Measurements from ENCODE around the gene DLG5.

DLG5 gene

GRCh38 chr10:77864151-77864851, 62.3 kb downstream of the DLG5 start:
- peaks cover 4% of the 10 kb centered on the region for H3K79me2 ChIP-seq (ENCODE audit: control insufficient read depth, insufficient read depth, low read length, poor library complexity)
- peak overlapping the region; percentile 63 for H2BK12ac ChIP-seq (ENCODE audit: low read length)
- no peak overlapping the region for H3K23ac ChIP-seq (ENCODE audit: low read length)
- no peak overlapping the region for H3K4me3 ChIP-seq (ENCODE audit: low read depth, low read length)
- no peak overlapping the region for H3K9ac ChIP-seq (ENCODE audit: low read length)
- H3K14ac ChIP-seq (ENCODE audit: low read length) = peak overlapping the region; percentile 63
- H3K36me3 ChIP-seq (ENCODE audit: control insufficient read depth in 1 of 2, insufficient read depth in 2 of 2, low read length in 2 of 2) = peaks cover 7 to 10% of the 10 kb centered on the region in 2 experiments
- no peak overlapping the region for H3K4me2 ChIP-seq (ENCODE audit: low read length)
- peak overlapping the region; percentile 23 for H2BK5ac ChIP-seq (ENCODE audit: low read depth, low read length, poor library complexity)
- H4K12ac ChIP-seq (ENCODE audit: low read depth, low read length) = no peak overlapping the region
- H3K27ac ChIP-seq (ENCODE audit: low read depth, low read length) = peak overlapping the region; percentile 51
- peak overlapping the region; percentile 38 for H2AK5ac ChIP-seq (ENCODE audit: low read length)
- peak overlapping the region; percentile 40 for H3K18ac ChIP-seq (ENCODE audit: low read length)
- H3K4me1 ChIP-seq (ENCODE audit: control insufficient read depth in 1 of 2, insufficient read depth in 2 of 2, low read length in 2 of 2) = peaks cover 44 to 66% of the 10 kb centered on the region in 2 experiments
- peaks cover 2% of the 10 kb centered on the region for H3K9me3 ChIP-seq (ENCODE audit: insufficient read depth, low read depth, low read length)
- peak overlapping the region; percentile 49 for H4K91ac ChIP-seq (ENCODE audit: low read depth, low read length)
- H3K4ac ChIP-seq (ENCODE audit: low read depth, low read length) = peak overlapping the region; percentile 7
- H2AFZ ChIP-seq (ENCODE audit: insufficient read depth, low read length, poor library complexity) = no peak overlapping the region
- peak overlapping the region; percentile 28 for H4K8ac ChIP-seq (ENCODE audit: low read depth, low read length)
- WGBS (ENCODE audit: extremely low coverage, insufficient coverage, insufficient read length) = no CpG with 5 or more reads among the region's 11 CpGs
- H2BK120ac ChIP-seq (ENCODE audit: insufficient read depth, low read length, poor library complexity) = peak overlapping the region; percentile 55
- peaks cover 44% of the 10 kb centered on the region for H3K79me1 ChIP-seq (ENCODE audit: low read length)
- H3K27me3 ChIP-seq (ENCODE audit: insufficient read depth, low read length) = no peaks in the 10 kb centered on the region
- DNase-seq = peak; percentile 80 to 92

- H3K27me3 ChIP-seq (ENCODE audit: insufficient read depth, low read length) = no peaks in the 10 kb centered on the region
- H2AK5ac ChIP-seq (ENCODE audit: low read length) = peak overlapping the region; percentile 38
- H2AFZ ChIP-seq (ENCODE audit: insufficient read depth, low read length, poor library complexity) = no peak overlapping the region
- peak overlapping the region; percentile 7 for H3K4ac ChIP-seq (ENCODE audit: low read depth, low read length)
- H3K14ac ChIP-seq (ENCODE audit: low read length) = peak overlapping the region; percentile 63
- peaks cover 3 to 6% of the 10 kb centered on the region in 2 experiments for H3K36me3 ChIP-seq (ENCODE audit: control insufficient read depth in 1 of 2, insufficient read depth in 2 of 2, low read length in 2 of 2)
- peaks cover 2% of the 10 kb centered on the region for H3K9me3 ChIP-seq (ENCODE audit: insufficient read depth, low read depth, low read length)
- peaks cover 4% of the 10 kb centered on the region for H3K79me2 ChIP-seq (ENCODE audit: control insufficient read depth, insufficient read depth, low read length, poor library complexity)
- H2BK120ac ChIP-seq (ENCODE audit: insufficient read depth, low read length, poor library complexity) = peak overlapping the region; percentile 27
- H2BK12ac ChIP-seq (ENCODE audit: low read length) = peak overlapping the region; percentile 63
- no peak overlapping the region for H3K4me3 ChIP-seq (ENCODE audit: low read depth, low read length)
- peak overlapping the region; percentile 32 for H4K8ac ChIP-seq (ENCODE audit: low read depth, low read length)
- H3K4me1 ChIP-seq (ENCODE audit: control insufficient read depth in 1 of 2, insufficient read depth in 2 of 2, low read length in 2 of 2) = peaks cover 42 to 61% of the 10 kb centered on the region in 2 experiments
- peak overlapping the region; percentile 49 for H4K91ac ChIP-seq (ENCODE audit: low read depth, low read length)
- H3K18ac ChIP-seq (ENCODE audit: low read length) = peak overlapping the region; percentile 40
- H2BK5ac ChIP-seq (ENCODE audit: low read depth, low read length, poor library complexity) = peak overlapping the region; percentile 23
- H3K9ac ChIP-seq (ENCODE audit: low read length) = no peak overlapping the region
- no peak overlapping the region for H4K12ac ChIP-seq (ENCODE audit: low read depth, low read length)
- WGBS (ENCODE audit: extremely low coverage, insufficient coverage, insufficient read length) = no CpG with 5 or more reads among the region's 1 CpG
- H3K79me1 ChIP-seq (ENCODE audit: low read length) = peaks cover 38% of the 10 kb centered on the region
- peak overlapping the region; percentile 51 for H3K27ac ChIP-seq (ENCODE audit: low read depth, low read length)
- H3K4me2 ChIP-seq (ENCODE audit: low read length) = no peak overlapping the region
- no peak for DNase-seq
- no peak overlapping the region for H3K23ac ChIP-seq (ENCODE audit: low read length)
These were observed 63.1 kb downstream of the DLG5 start for GRCh38 chr10:77863446-77863845.

DNA sequence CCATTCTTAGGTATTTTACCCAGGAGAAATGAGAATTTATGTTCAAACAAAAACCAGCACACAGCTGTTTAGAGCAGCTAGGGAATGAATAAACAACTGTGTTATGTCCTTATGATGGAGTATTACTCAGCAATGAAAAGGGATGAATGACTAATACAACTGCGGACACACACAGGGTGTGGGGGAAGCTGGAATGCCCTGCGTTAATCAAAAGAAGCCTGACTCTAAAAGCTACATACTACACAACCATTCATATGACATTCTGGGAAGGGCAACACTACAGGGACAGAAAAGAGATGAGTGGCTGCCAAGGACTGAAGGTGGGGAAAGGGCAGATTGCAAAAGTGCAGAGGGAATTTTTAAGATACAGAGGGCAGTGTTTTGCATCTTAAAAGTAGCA, 64.0 kb downstream of the DLG5 start:
- H2AFZ ChIP-seq (ENCODE audit: insufficient read depth, low read length, poor library complexity) = no peak overlapping the region
- H3K27ac ChIP-seq (ENCODE audit: low read depth, low read length) = no peak overlapping the region
- H2BK120ac ChIP-seq (ENCODE audit: insufficient read depth, low read length, poor library complexity) = no peak overlapping the region
- peaks cover 38 to 57% of the 10 kb centered on the region in 2 experiments for H3K4me1 ChIP-seq (ENCODE audit: control insufficient read depth in 1 of 2, insufficient read depth in 2 of 2, low read length in 2 of 2)
- H4K8ac ChIP-seq (ENCODE audit: low read depth, low read length) = no peak overlapping the region
- no peak overlapping the region for H3K4me2 ChIP-seq (ENCODE audit: low read length)
- no CpG with 5 or more reads among the region's 2 CpGs for WGBS (ENCODE audit: extremely low coverage, insufficient coverage, insufficient read length)
- no peak overlapping the region for H3K14ac ChIP-seq (ENCODE audit: low read length)
- H3K23ac ChIP-seq (ENCODE audit: low read length) = no peak overlapping the region
- no peak overlapping the region for H4K12ac ChIP-seq (ENCODE audit: low read depth, low read length)
- no peak overlapping the region for H3K9ac ChIP-seq (ENCODE audit: low read length)
- H3K36me3 ChIP-seq (ENCODE audit: control insufficient read depth in 1 of 2, insufficient read depth in 2 of 2, low read length in 2 of 2) = peaks cover 3 to 6% of the 10 kb centered on the region in 2 experiments
- peak; percentile 70 to 85 for DNase-seq
- no peak overlapping the region for H3K18ac ChIP-seq (ENCODE audit: low read length)
- H3K4me3 ChIP-seq (ENCODE audit: low read depth, low read length) = no peak overlapping the region
- no peak overlapping the region for H2BK12ac ChIP-seq (ENCODE audit: low read length)
- H2AK5ac ChIP-seq (ENCODE audit: low read length) = no peak overlapping the region
- peaks cover 38% of the 10 kb centered on the region for H3K79me1 ChIP-seq (ENCODE audit: low read length)
- H4K91ac ChIP-seq (ENCODE audit: low read depth, low read length) = no peak overlapping the region
- H3K9me3 ChIP-seq (ENCODE audit: insufficient read depth, low read depth, low read length) = peaks cover 2% of the 10 kb centered on the region
- peaks cover 4% of the 10 kb centered on the region for H3K79me2 ChIP-seq (ENCODE audit: control insufficient read depth, insufficient read depth, low read length, poor library complexity)
- no peak overlapping the region for H2BK5ac ChIP-seq (ENCODE audit: low read depth, low read length, poor library complexity)
- H3K27me3 ChIP-seq (ENCODE audit: insufficient read depth, low read length) = no peaks in the 10 kb centered on the region
- H3K4ac ChIP-seq (ENCODE audit: low read depth, low read length) = no peak overlapping the region

DNA sequence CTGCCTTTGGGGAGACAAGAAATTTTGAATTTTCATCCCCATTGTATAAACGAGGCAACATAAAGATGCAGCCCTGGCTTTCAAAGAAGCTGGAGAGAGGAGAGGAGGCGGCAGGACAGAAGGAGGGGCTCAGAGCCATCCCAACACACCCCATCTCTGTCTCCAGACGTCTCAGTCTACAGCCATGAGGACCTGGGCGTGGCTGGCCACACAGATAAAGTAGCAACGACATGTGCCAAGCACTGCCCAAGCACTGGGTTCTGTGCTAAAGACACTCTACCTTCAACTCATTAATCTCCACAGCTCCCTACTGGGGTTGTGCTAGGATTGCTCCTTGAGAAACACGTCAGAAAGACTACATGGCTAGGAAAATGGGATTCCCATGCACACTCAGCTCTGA, 65.2 kb downstream of the DLG5 start:
- H3K36me3 ChIP-seq (ENCODE audit: control insufficient read depth in 1 of 2, insufficient read depth in 2 of 2, low read length in 2 of 2) = peaks cover 6% of the 10 kb centered on the region in 2 experiments
- no peak overlapping the region for H2BK12ac ChIP-seq (ENCODE audit: low read length)
- H3K14ac ChIP-seq (ENCODE audit: low read length) = peak overlapping the region; percentile 45
- no peak for DNase-seq
- peaks cover 41% of the 10 kb centered on the region for H3K79me1 ChIP-seq (ENCODE audit: low read length)
- H3K9ac ChIP-seq (ENCODE audit: low read length) = no peak overlapping the region
- H4K91ac ChIP-seq (ENCODE audit: low read depth, low read length) = peak overlapping the region; percentile 33
- H2BK120ac ChIP-seq (ENCODE audit: insufficient read depth, low read length, poor library complexity) = peak overlapping the region; percentile 16
- H3K79me2 ChIP-seq (ENCODE audit: control insufficient read depth, insufficient read depth, low read length, poor library complexity) = peaks cover 6% of the 10 kb centered on the region
- H3K4ac ChIP-seq (ENCODE audit: low read depth, low read length) = no peak overlapping the region
- H3K23ac ChIP-seq (ENCODE audit: low read length) = no peak overlapping the region
- no peak overlapping the region for H3K27ac ChIP-seq (ENCODE audit: low read depth, low read length)
- peaks cover 39 to 57% of the 10 kb centered on the region in 2 experiments for H3K4me1 ChIP-seq (ENCODE audit: control insufficient read depth in 1 of 2, insufficient read depth in 2 of 2, low read length in 2 of 2)
- peaks cover under 1% of the 10 kb centered on the region for H3K9me3 ChIP-seq (ENCODE audit: insufficient read depth, low read depth, low read length)
- no peak overlapping the region for H3K4me2 ChIP-seq (ENCODE audit: low read length)
- no peak overlapping the region for H4K12ac ChIP-seq (ENCODE audit: low read depth, low read length)
- H3K4me3 ChIP-seq (ENCODE audit: low read depth, low read length) = no peak overlapping the region
- no CpG with 5 or more reads among the region's 6 CpGs for WGBS (ENCODE audit: extremely low coverage, insufficient coverage, insufficient read length)
- no peaks in the 10 kb centered on the region for H3K27me3 ChIP-seq (ENCODE audit: insufficient read depth, low read length)
- H2AK5ac ChIP-seq (ENCODE audit: low read length) = no peak overlapping the region
- H4K8ac ChIP-seq (ENCODE audit: low read depth, low read length) = no peak overlapping the region
- H2BK5ac ChIP-seq (ENCODE audit: low read depth, low read length, poor library complexity) = no peak overlapping the region
- H3K18ac ChIP-seq (ENCODE audit: low read length) = no peak overlapping the region
- H2AFZ ChIP-seq (ENCODE audit: insufficient read depth, low read length, poor library complexity) = no peak overlapping the region
